Superior temporal gyrus (tissue), 1 donor: ENCODE data around the gene IQCE.
"Not testable (repeated sequence)": the region's sequence is repeated elsewhere in the genome, so short reads cannot be mapped to it uniquely, and the experiment has no call there.

ENCODE experiments used
- DNase-seq: peaks from one replicate; pipeline ENCODE4 v3.0.0-alpha.2; 2016; ENCODE audit errors: extremely low spot score

IQCE gene

GRCh38 chr7:2577914-2578680 lies 19.3 kb downstream of the IQCE start:
- no peak for DNase-seq

GRCh38 chr7:2580636-2581035 lies 21.9 kb downstream of the IQCE start:
- no peak for DNase-seq

GRCh38 chr7:2582006-2582735 lies 23.4 kb downstream of the IQCE start:
- no peak for DNase-seq

- DNase-seq: no peak
Measured at GRCh38 chr7:2583798-2584580, 25.2 kb downstream of the IQCE start.

GRCh38 chr7:2585446-2585845 lies 26.7 kb downstream of the IQCE start:
- no peak for DNase-seq

- no peak for DNase-seq
Measured at GRCh38 chr7:2586326-2587020, 27.7 kb downstream of the IQCE start.

GRCh38 chr7:2587134-2587533 lies 28.4 kb downstream of the IQCE start:
- no peak for DNase-seq

- no peak for DNase-seq
Measured at GRCh38 chr7:2587778-2588177, 29.0 kb downstream of the IQCE start.

- DNase-seq: no peak
Measured at GRCh38 chr7:2589341-2589740, 30.6 kb downstream of the IQCE start.

- DNase-seq: not testable (repeated sequence)
Measured at GRCh38 chr7:2589941-2590340, 31.2 kb downstream of the IQCE start.

GRCh38 chr7:2592375-2592865 lies 33.6 kb downstream of the IQCE start:
- DNase-seq: no peak

- DNase-seq: no peak
Measured at GRCh38 chr7:2593036-2593727, 34.4 kb downstream of the IQCE start.

- no peak for DNase-seq
Measured at GRCh38 chr7:2594599-2594998, 35.8 kb downstream of the IQCE start.

- no peak for DNase-seq
Measured at GRCh38 chr7:2595258-2595860, 36.6 kb downstream of the IQCE start.

GRCh38 chr7:2596464-2597272 lies 37.9 kb downstream of the IQCE start:
- no peak for DNase-seq

GRCh38 chr7:2597273-2597640 lies 38.5 kb downstream of the IQCE start:
- DNase-seq: no peak

GRCh38 chr7:2598154-2598823 lies 39.5 kb downstream of the IQCE start:
- no peak for DNase-seq

- no peak for DNase-seq
Measured at GRCh38 chr7:2601065-2601464, 42.3 kb downstream of the IQCE start.

GRCh38 chr7:2601907-2602306 lies 43.1 kb downstream of the IQCE start:
- DNase-seq: no peak
